GM19328 (cell line): Measurements from ENCODE around the gene SAT2.
A peak's percentile ranks its signal among the peaks of the same experiment; 100 is the strongest.
"Not testable (repeated sequence)": the region's sequence is repeated elsewhere in the genome, so short reads cannot be mapped to it uniquely, and the experiment has no call there.

Experiments
- ATAC-seq: cut with Tn5 transposase; IDR thresholded peaks from one replicate; pipeline ENCODE4 v1.9.1; 2021; ENCODE audit warnings: mild to moderate bottlenecking, moderate library complexity; ENCODE audit not compliant: unreplicated experiment

SAT2 gene

DNA sequence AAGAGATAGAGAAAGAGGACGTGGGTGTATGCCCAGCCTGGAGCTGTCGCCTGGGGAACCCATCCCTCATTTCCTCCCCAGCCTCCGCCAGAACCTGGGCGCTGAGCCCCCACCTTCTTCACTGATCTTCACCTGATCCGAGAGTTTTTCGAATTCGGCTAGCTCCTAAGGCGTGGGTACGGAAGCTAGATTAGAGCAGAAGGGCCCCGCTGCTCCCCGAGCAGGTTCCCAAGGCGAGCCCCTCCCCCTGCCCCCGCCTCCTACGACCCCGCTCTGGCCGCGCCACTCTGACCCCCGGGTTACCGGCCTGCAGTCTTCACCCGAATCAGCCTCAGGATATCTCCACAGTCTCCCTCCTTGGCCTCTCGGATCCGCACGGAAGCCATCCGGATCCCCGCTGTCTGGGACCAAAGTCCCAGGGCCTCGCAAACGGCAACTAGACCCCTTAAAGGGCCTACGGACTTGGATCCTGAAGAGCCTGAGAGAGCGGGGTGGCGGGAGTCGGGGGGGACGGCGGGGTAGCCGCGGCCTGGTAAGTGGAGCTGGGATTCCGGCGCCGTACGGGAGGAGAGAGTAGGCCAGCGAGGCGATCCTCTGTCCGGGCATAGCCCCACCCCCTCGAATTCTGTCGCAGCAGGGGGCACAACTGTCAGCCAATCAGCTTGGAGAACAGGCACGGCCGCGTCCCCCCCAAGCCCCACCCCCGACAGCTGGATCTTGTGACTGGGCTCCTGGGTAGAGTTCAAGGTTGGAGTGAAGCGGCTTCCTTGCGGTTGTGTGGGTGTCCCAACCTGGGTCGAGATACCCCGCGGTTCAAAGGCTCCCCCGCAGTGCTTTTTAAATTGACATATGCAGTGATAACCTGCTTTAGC is at the start of gene SAT2:
Gene SAT2, minus strand, starts transcription at position 572 of the 872 bp plus-strand sequence. Its CDS starts 186 bp downstream, at position 386.
- ATAC-seq: peak; percentile 78

DNA sequence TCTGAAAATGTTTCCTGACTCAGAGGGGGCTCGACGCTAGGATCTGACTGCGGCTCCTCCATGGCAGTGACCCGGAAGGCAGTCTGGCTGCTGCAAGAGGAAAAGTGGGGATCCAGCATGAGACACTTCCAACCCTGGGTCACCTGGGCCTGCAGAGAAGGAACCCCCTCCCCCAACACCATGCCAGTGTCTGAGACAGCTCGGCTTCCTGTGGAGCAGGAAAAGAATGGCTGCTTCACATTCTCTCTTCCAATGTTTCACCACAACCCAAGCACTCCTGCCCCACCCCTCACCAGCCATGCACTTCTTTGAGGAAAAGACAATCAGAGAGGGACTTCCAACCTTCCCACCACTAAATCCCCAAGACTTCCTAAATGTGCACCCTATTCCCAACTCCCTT is 48.9 kb upstream of the SAT2 start:
- ATAC-seq: no peak

- ATAC-seq: no peak
These were observed 47.3 kb upstream of the SAT2 start for GRCh38 chr17:7674934-7675333.

- no peak for ATAC-seq
These were observed 45.6 kb upstream of the SAT2 start for GRCh38 chr17:7673239-7673638.

DNA sequence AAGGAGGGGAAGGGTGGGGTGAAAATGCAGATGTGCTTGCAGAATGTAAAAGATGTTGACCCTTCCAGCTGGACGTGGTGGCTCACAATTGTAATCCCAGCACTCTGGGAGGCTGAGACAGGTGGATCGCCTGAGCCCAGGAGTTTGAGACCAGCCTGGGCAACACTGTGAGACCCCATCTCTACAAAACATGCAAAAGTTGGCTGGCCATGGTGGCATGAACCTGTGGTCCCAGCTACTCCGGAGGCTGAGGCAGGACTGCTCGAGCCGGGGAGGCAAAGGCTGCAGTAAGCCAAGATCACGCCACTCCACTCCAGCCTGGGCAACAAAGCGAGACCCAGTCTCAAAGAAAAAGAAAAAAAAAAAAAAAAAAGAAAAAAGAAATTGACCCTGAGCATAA is 40.9 kb upstream of the SAT2 start:
- no peak for ATAC-seq

GRCh38 chr17:7667656-7668406 is 40.2 kb upstream of the SAT2 start:
- ATAC-seq: no peak

DNA sequence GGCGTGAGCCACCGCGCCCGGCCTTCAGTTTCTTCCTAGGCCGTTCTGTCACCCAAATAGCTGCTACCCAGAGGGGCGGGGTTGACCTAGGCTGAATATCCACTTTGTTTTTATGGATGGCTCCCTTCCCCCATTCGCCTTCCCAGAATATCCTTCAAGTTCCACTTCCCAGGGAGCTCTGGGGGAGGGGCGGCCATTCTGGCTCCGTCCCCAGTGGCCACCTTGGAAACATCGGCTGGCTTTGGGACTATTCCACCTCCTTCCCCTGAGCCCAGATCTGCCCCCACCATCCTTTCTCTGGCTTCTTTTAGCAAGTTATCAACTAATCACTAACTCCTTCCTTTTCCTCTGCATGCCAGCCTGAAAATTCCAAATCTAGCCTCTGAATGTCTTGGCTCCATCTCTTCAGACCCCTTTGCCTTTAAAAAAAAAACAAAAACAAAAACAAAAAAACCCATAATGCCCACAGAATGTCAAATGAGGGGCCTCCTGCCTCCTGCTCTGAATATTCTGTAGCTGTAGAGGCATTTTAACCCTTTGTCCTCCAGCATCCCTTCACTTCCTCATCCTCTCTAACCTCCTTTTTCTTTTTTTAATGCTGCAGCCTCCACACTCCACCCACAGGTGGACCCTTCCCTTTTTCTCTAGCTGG is 29.5 kb upstream of the SAT2 start:
- ATAC-seq: no peak

DNA sequence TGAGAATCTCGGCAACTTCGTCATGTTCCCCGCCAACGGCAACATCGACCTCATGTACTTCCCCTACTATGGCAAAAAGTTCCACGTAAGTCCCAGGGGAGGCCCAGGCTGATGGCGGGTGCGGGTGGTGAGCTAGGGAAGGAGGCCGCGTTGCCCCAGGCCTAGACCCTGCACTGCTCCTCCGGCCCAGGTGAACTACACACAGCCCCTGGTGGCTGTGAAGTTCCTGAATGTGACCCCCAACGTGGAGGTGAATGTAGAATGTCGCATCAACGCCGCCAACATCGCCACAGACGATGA is 27.9 kb upstream of the SAT2 start:
- no peak for ATAC-seq

- ATAC-seq: no peak
These were observed 27.4 kb upstream of the SAT2 start for GRCh38 chr17:7654832-7655540.

GRCh38 chr17:7652388-7653356 is 25.1 kb upstream of the SAT2 start:
- no peak for ATAC-seq

GRCh38 chr17:7651665-7652387 is 24.2 kb upstream of the SAT2 start:
- no peak for ATAC-seq

- ATAC-seq: no peak
These were observed 23.6 kb upstream of the SAT2 start for GRCh38 chr17:7651097-7651664.

DNA sequence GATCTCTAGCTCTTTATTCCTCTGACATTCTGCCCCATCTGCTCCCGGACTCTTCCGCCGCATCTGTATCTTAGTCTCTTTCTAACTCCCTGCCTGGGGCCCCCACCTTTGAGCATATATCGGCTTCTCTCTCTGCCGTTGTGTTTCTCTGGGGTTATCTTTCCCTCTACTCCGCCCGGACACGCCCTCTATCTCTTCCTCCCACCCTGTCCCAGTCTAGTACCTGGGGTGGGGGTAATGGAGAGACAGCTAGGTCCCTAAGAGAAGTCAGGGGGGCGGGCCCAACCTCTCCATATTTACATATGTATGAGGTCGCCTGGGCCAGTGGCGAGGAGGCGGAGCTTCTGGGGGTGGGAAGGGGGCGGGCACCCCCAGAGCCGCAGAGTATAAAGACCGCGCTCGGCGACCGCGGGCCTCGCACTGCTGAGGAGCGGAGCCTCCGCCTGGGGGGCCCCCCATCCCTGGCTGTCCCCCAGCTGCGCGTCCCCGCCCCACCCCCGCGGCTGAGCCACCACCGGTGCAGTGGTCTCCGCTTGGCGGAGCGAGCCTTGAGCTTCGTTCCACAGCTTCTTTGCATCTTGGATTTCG is 23.0 kb upstream of the SAT2 start, which contains the start of gene ATP1B2:
Gene ATP1B2, plus strand, starts transcription at position 418 of the 588 bp plus-strand sequence. CDS start 593 bp downstream, outside the sequence.
- ATAC-seq: no peak

- no peak for ATAC-seq
These were observed 19.4 kb upstream of the SAT2 start for GRCh38 chr17:7647018-7647417.

DNA sequence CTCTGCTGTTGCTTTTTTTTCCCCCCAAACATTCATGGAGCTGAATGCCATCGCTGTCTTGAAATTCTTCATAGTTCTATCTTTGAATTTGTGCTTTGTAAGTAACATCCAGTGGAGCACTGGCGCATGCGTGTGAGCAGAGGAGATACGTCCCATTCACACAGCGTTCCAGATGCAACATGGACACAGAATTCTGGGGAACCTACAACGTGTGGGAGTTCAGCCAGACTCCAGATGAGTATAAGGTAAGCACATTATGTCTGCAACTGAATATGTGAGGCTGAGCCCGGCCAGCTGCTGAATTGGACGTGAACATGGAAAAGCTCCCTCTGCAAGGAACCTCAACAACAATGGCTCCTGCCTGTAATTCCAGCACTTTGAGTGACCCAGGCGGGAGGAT is 18.8 kb upstream of the SAT2 start:
- ATAC-seq: no peak

- no peak for ATAC-seq
These were observed 17.2 kb upstream of the SAT2 start for GRCh38 chr17:7644775-7645174.

DNA sequence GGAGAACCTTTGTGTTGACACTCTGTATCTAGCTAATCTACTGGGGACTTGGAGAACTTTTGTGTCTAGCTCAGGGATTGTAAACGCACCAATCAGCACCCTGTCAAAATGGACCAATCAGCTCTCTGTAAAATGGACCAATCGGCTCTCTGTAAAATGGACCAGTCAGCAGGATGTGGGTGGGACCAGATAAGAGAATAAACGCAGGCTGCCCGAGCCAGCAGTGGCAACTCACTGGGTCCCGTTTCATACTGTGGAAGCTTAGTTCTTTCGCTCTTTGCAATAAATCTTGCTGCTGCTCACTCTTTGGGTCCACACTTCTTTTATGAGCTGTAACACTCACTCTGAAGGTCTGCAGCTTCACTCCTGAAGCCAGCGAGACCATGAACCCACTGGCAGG is 14.0 kb upstream of the SAT2 start:
- ATAC-seq: not testable (repeated sequence)

DNA sequence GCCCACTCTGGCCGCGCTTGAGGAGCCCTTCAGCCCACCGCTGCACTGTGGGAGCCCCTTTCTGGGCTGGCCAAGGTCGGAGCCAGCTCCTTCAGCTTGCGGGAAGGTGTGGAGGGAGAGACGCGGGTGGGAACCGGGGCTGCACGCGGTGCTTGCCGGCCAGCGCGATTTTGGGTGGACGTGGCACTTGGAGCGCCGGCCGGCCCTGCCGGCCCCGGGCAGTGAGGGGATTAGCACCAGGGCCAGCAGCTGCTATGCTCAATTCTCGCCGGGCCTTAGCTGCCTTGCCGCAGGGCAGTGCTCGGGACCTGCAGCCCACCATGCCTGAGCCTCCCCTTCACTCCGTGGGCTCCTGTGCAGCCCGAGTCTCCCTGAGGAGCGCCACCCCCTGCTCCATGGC is 13.2 kb upstream of the SAT2 start:
- ATAC-seq: no peak

DNA sequence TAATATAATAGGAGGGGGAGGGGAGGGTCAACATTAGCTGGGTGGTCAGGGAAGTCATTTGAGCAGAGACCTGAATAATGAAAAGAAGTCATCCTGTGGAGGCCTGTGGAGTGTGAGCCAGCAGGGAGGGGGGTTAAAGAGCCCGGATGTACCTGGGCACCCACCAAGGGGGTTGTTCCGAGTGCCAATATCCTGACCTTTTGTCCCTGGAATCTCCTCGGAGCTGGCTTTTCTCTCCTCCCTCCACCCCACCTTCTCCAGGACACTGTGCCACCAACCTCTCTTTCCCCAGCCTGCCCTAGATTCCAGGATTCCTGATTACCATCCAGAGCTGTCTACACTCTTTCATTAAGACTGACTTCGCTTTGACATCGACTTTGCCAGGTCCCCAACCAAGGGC is 8.5 kb upstream of the SAT2 start:
- ATAC-seq: no peak
